Bronchial epithelial cell (primary cell): ENCODE measurements around the gene CKB. TPM values are rescaled to one million over a fixed set of nuclear protein-coding genes. Genes with fewer than 3 reads are reported as not detected.
A peak's percentile ranks its signal among the peaks of the same experiment; 100 is the strongest.

ENCODE experiments used
- DNase-seq: peaks from one replicate; pipeline ENCODE4 v3.0.0-alpha.2; 2010; ENCODE audit warnings: low read depth
- FAIRE-seq: peaks from 2 replicates; lab custom pipeline; 2011; peaks lifted over from hg19 to GRCh38; lab: Jason Lieb, UNC
- H3K27me3 ChIP-seq: 2 replicates; pipeline ENCODE4 v1.5.1; 2011; ENCODE audit warnings: low read length; ENCODE audit not compliant: control insufficient read depth, insufficient read depth
- H3K36me3 ChIP-seq: 2 replicates; pipeline ENCODE4 v1.5.1; 2011; ENCODE audit warnings: low read length; ENCODE audit not compliant: control insufficient read depth, insufficient read depth
- H3K4me3 ChIP-seq: 2 replicates; pipeline ENCODE4 v1.5.1; 2011; ENCODE audit warnings: mild to moderate bottlenecking, low read depth, low read length, control low read depth
- CTCF ChIP-seq: IDR thresholded peaks from 2 replicates; pipeline ENCODE4 v1.5.1; 2011; ENCODE audit warnings: mild to moderate bottlenecking, moderate library complexity, low read length, control low read depth, inconsistent platforms; ENCODE audit not compliant: insufficient read depth, severe bottlenecking
- total RNA-seq: library from RNA; depleted of rRNA; stranded (reverse); fragments of >200 nt; gene quantifications from 2 replicates; pipeline ENCODE4 v1.2.1, GENCODE V29; 2014

The CKB gene
- total RNA-seq: 31.3 and 50.8 TPM in 2 replicates

- DNase-seq: no peak
- no peaks in the 10 kb centered on the region for H3K36me3 ChIP-seq
- no peak for FAIRE-seq
- TF ChIP-seq CTCF: no peak
- peaks cover 5% of the 10 kb centered on the region for H3K27me3 ChIP-seq
- H3K4me3 ChIP-seq: peak within 1 kb of the TSS; percentile 47
Measured at GRCh38 chr14:103522649-103523574, at the start of gene CKB. Gene CKB (minus strand): TSS chr14:103522830. CDS start chr14:103522493, 337 bp downstream.

- FAIRE-seq (no peak), DNase-seq (no peak)
- Histone ChIP-seq H3K4me3 (no peak overlapping the region), H3K36me3 (peaks cover 4% of the 10 kb centered on the region), H3K27me3 (no peaks in the 10 kb centered on the region)
- no peak for TF ChIP-seq CTCF
Measured at GRCh38 chr14:103569408-103569807, 46.8 kb upstream of the CKB start.

GRCh38 chr14:103568952-103569351 lies 46.3 kb upstream of the CKB start:
- DNase-seq (no peak), FAIRE-seq (no peak)
- Histone ChIP-seq H3K36me3 (peaks cover 1% of the 10 kb centered on the region), H3K27me3 (no peaks in the 10 kb centered on the region), H3K4me3 (no peak overlapping the region)
- TF ChIP-seq CTCF: no peak

GRCh38 chr14:103563844-103564505 lies 41.3 kb upstream of the CKB start:
- no peak for TF ChIP-seq CTCF
- FAIRE-seq (no peak), DNase-seq (no peak)
- Histone ChIP-seq H3K27me3 (no peaks in the 10 kb centered on the region), H3K4me3 (peak overlapping the region; percentile 92), H3K36me3 (peaks cover 8% of the 10 kb centered on the region)

GRCh38 chr14:103563226-103563620 lies 40.6 kb upstream of the CKB start:
- Histone ChIP-seq H3K36me3 (peaks cover 8% of the 10 kb centered on the region), H3K27me3 (no peaks in the 10 kb centered on the region), H3K4me3 (peak overlapping the region; percentile 92)
- no peak for DNase-seq
- no peak for FAIRE-seq
- no peak for TF ChIP-seq CTCF
